ENCODE measurements around the gene SPTB. TPM values are rescaled to one million over a fixed set of nuclear protein-coding genes. Genes with fewer than 3 reads are reported as not detected.

Gene SPTB
- total RNA-seq, 1 experiment from 2014 or later: 2.3 TPM

DNA sequence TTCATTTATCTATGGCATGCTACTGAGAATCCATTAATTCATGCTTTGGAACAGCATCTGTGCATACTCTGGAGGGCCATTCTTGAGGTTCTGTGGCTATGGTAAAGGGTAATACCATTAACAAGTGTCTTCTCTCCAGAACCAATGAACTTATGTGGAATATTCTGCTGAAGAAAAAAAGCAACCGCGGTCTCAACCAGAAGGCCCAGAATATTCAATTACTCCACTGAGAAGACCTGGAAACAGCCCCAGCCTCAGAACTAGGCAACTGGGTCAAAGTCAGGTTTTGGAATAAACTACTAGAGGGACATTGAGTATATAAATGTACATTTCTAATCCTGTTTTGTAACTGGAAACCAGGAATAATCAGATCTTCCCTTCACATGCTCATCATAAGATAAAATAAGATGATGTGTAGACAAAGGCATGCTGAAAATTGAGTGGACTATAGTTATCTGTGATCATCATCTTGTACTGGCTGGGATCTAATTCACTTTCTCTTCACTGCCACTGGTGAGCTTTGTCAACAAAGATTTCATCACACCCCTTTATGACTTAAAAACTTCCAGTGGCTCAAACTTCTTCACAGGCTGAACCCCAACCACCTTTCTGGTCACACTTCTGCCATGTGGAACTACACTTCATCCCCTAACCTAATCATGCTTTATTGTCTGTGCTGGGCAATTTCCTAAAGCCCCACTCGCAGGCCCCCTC lies 6.0 kb downstream of the SPTB start:
- H3T11ph ChIP-seq (ENCODE audit: low read length): no peak overlapping the region
- H4K20me1 ChIP-seq (ENCODE audit: control insufficient read depth, insufficient read depth, insufficient read length): no peaks in the 10 kb centered on the region
- Mint-ChIP-seq H3K4me1 (peaks cover 5 to 6% of the 10 kb centered on the region in 2 experiments), H3K36me3 (ENCODE audit: insufficient read depth in 1 of 3, low read depth in 3 of 3) (no peaks in the 10 kb centered on the region; a peak in 1 of 7 replicates), H3K9me3 (peaks cover 0 to 3% of the 10 kb centered on the region in 2 experiments; a peak in 2 of 5 replicates), H3K27ac (no peak overlapping the region), H3K4me3 (no peak overlapping the region), H3K27me3 (ENCODE audit: low read depth) (peaks cover 56% of the 10 kb centered on the region)
- H3K9me3 ChIP-seq (ENCODE audit: control insufficient read depth, low read depth, low read length): no peaks in the 10 kb centered on the region
- H2BK120ac ChIP-seq (ENCODE audit: low read depth, low read length, poor library complexity, severe bottlenecking): no peak overlapping the region
- TF ChIP-seq, protein P1, sequence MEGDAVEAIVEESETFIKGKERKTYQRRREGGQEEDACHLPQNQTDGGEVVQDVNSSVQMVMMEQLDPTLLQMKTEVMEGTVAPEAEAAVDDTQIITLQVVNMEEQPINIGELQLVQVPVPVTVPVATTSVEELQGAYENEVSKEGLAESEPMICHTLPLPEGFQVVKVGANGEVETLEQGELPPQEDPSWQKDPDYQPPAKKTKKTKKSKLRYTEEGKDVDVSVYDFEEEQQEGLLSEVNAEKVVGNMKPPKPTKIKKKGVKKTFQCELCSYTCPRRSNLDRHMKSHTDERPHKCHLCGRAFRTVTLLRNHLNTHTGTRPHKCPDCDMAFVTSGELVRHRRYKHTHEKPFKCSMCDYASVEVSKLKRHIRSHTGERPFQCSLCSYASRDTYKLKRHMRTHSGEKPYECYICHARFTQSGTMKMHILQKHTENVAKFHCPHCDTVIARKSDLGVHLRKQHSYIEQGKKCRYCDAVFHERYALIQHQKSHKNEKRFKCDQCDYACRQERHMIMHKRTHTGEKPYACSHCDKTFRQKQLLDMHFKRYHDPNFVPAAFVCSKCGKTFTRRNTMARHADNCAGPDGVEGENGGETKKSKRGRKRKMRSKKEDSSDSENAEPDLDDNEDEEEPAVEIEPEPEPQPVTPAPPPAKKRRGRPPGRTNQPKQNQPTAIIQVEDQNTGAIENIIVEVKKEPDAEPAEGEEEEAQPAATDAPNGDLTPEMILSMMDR (conservative IDR thresholded peaks at IDR 0.05): no peak
- H3K23me2 ChIP-seq (ENCODE audit: insufficient read length, low read depth, low read length, poor library complexity, severe bottlenecking): no peaks in the 10 kb centered on the region
- H3K4me2 ChIP-seq (ENCODE audit: insufficient read depth, insufficient read length, low read length): no peak overlapping the region
- H2AK5ac ChIP-seq (ENCODE audit: insufficient read length, low read length): no peak overlapping the region
- no peak overlapping the region for H2BK12ac ChIP-seq (ENCODE audit: insufficient read length, low read depth, low read length)
- H3K56ac ChIP-seq (ENCODE audit: insufficient read length, low read depth, low read length): no peak overlapping the region
- no peaks in the 10 kb centered on the region for H3K79me2 ChIP-seq (ENCODE audit: insufficient read depth, low read length)
- no peak overlapping the region for H3K23ac ChIP-seq (ENCODE audit: insufficient read length, low read depth, low read length)
- DNase-seq: no peak
- no peak overlapping the region for H2AFZ ChIP-seq (ENCODE audit: low read length)
- H4K5ac ChIP-seq (ENCODE audit: insufficient read length, low read depth, low read length): no peak overlapping the region
- no peak overlapping the region for H3K14ac ChIP-seq (ENCODE audit: insufficient read depth, low read length)
- no peak overlapping the region for H4K8ac ChIP-seq (replicated peaks; ENCODE audit: insufficient read length, low read depth, low read length)
- H3K27ac ChIP-seq (ENCODE audit: insufficient read length, low read depth, low read length): no peak overlapping the region
- no peak overlapping the region for H3K9ac ChIP-seq (ENCODE audit: extremely low read depth, insufficient read length, low read length)
- no peak overlapping the region for H2BK20ac ChIP-seq (ENCODE audit: low read depth, low read length, poor library complexity, severe bottlenecking)
- H3K18ac ChIP-seq (ENCODE audit: insufficient read length, low read depth, low read length): no peak overlapping the region
- H3K79me1 ChIP-seq (ENCODE audit: insufficient read depth, low read depth, low read length, poor library complexity, severe bottlenecking): no peaks in the 10 kb centered on the region
- peaks cover 5% of the 10 kb centered on the region; the same call in 1 of the 2 replicates for H3K27me3 ChIP-seq (ENCODE audit: insufficient read depth, low read length)
- H2BK5ac ChIP-seq (ENCODE audit: insufficient read length, low read length): no peak overlapping the region
- no peak overlapping the region for H4K91ac ChIP-seq (ENCODE audit: insufficient read length, low read depth, low read length)
- H3K4ac ChIP-seq (ENCODE audit: low read depth, low read length): no peak overlapping the region
- WGBS (ENCODE audit: extremely low coverage, insufficient read length, low lambda C conversion rate): no CpG with 5 or more reads among the region's 3 CpGs
- no peak overlapping the region for H2BK15ac ChIP-seq (ENCODE audit: low read depth, low read length)
- no peaks in the 10 kb centered on the region for H3K4me1 ChIP-seq (ENCODE audit: insufficient read depth, low read length)
